CD4-positive, alpha-beta T cell (primary cell): ENCODE results near the gene AXIN2. TPM values are rescaled to one million over a fixed set of nuclear protein-coding genes. Genes with fewer than 3 reads are reported as not detected.

Source experiments
- ATAC-seq: fragments of 200-7000 bp; cut with Tn5 transposase; one replicate; pipeline ENCODE4 v1.10.0; 2022; ENCODE audit warnings: mild to moderate bottlenecking; ENCODE audit not compliant: poor library complexity
- CTCF ChIA-PET: fragments of 350-600 bp; sonication (Branson Sonifier 250); formaldehyde crosslinking; loops from one replicate; lab custom pipeline; 2021; ENCODE audit warnings: antibody characterized with exemption, inconsistent platforms; lab: Charles Lee
- POLR2A ChIA-PET: fragments of 350-600 bp; sonication (Branson Sonifier 250); formaldehyde crosslinking; loops from one replicate; lab custom pipeline; 2021; ENCODE audit warnings: antibody characterized with exemption, inconsistent platforms; lab: Charles Lee
- DNase-seq, 14 experiments: peaks; one replicate each; pipeline ENCODE4 v3.0.0-alpha.2; 2013 to 2020; ENCODE audit warnings: mixed read lengths in 2 of 14
- H3K27ac ChIP-seq, 2 donors: one replicate each; pipeline versions ENCODE4 v1.5.1 to v1.7.0; 2013; ENCODE audit warnings: low read length in 2 of 2, low read depth in 1 of 2, mild to moderate bottlenecking in 1 of 2
- H3K27me3 ChIP-seq, 2 experiments: 1 replicate in 1 of 2; 2 replicates in 1 of 2; pipeline versions ENCODE4 v1.6.1 to v1.7.0; 2013; ENCODE audit warnings: low read length in 2 of 2, control low read depth in 1 of 2, mild to moderate bottlenecking in 1 of 2, moderate library complexity in 1 of 2; ENCODE audit not compliant: insufficient read depth in 2 of 2, control insufficient read depth in 1 of 2
- H3K36me3 ChIP-seq: one replicate; pipeline ENCODE4 v1.6.1; 2013; ENCODE audit warnings: low read length, control low read depth; ENCODE audit not compliant: insufficient read depth
- H3K4me1 ChIP-seq: one replicate; pipeline ENCODE4 v1.6.1; 2013; ENCODE audit warnings: low read length, control low read depth; ENCODE audit not compliant: insufficient read depth
- H3K4me3 ChIP-seq: one replicate; pipeline ENCODE4 v1.5.1; 2013; ENCODE audit warnings: mild to moderate bottlenecking, low read length, moderate library complexity
- H3K9me3 ChIP-seq, 2 experiments: 1 replicate in 1 of 2; 2 replicates in 1 of 2; pipeline versions ENCODE4 v1.6.1 to v1.7.0; 2013; ENCODE audit warnings: low read length in 2 of 2, mild to moderate bottlenecking in 2 of 2, control low read depth in 1 of 2, moderate library complexity in 1 of 2; ENCODE audit not compliant: control insufficient read depth in 1 of 2, insufficient read depth in 1 of 2
- H3K27ac Mint-ChIP-seq: one replicate; pipeline ENCODE4 v1.8.0; 2020; ENCODE audit warnings: mixed read lengths
- H3K27me3 Mint-ChIP-seq: one replicate; pipeline ENCODE4 v1.8.0; 2021; ENCODE audit warnings: mixed read lengths
- H3K36me3 Mint-ChIP-seq: one replicate; pipeline ENCODE4 v1.8.0; 2021; ENCODE audit warnings: low read depth, mixed read lengths
- H3K4me1 Mint-ChIP-seq: one replicate; pipeline ENCODE4 v1.8.0; 2021; ENCODE audit warnings: low read depth, mixed read lengths
- H3K4me3 Mint-ChIP-seq: one replicate; pipeline ENCODE4 v1.8.0; 2020; ENCODE audit warnings: mild to moderate bottlenecking, mixed read lengths
- H3K9me3 Mint-ChIP-seq: one replicate; pipeline ENCODE4 v1.8.0; 2020; ENCODE audit warnings: mixed read lengths
- CTCF ChIP-seq: fragments of 200-600 bp; IDR thresholded peaks from one replicate; pipeline ENCODE4 v1.8.0; 2022; ENCODE audit warnings: antibody characterized with exemption, mild to moderate bottlenecking
- intact Hi-C, 2 experiments: fragments of 100-400 bp; cut with DNase I in 1 of 2; cut with micrococcal nuclease in 1 of 2; formaldehyde crosslinking; loops; one replicate each; pipeline versions ENCODE4 v1.15.1 to v1.9.0; 2023 to 2025; cut with DNase I, micrococcal nuclease
- total RNA-seq, 174 experiments: library from RNA in 2 of 174; stranded (reverse) in 2 of 174; gene quantifications; one replicate each; pipeline ENCODE4 v1.2.3 and lab custom pipeline; 2021 to 2026

AXIN2 gene
- total RNA-seq, 2 experiments from 2014 or later = 47.9 to 49.8 TPM

GRCh38 chr17:65600518-65600917 is 39.1 kb upstream of the AXIN2 start:
- ATAC-seq (no peak), DNase-seq (no peak)
- intact Hi-C loops = no loop called here
- CTCF ChIA-PET = no interaction called here
- no peaks in the 10 kb centered on the region for H3K4me1 ChIP-seq
- Mint-ChIP-seq H3K27me3 (no peaks in the 10 kb centered on the region), H3K9me3 (no peaks in the 10 kb centered on the region), H3K36me3 (no peaks in the 10 kb centered on the region), H3K4me3 (no peak overlapping the region), H3K4me1 (peaks cover 7% of the 10 kb centered on the region), H3K27ac (no peak overlapping the region)
- no peaks in the 10 kb centered on the region for H3K9me3 ChIP-seq
- H3K4me3 ChIP-seq = no peak overlapping the region
- POLR2A ChIA-PET = no interaction called here
- H3K27me3 ChIP-seq = no peaks in the 10 kb centered on the region
- no peak overlapping the region for H3K27ac ChIP-seq
- no peak for TF ChIP-seq CTCF
- no peaks in the 10 kb centered on the region for H3K36me3 ChIP-seq

- no peak for DNase-seq
- H3K36me3 ChIP-seq = no peaks in the 10 kb centered on the region
- no peak for TF ChIP-seq CTCF
- POLR2A ChIA-PET = no interaction called here
- H3K9me3 Mint-ChIP-seq = no peaks in the 10 kb centered on the region
- H3K4me1 ChIP-seq = peaks cover 5% of the 10 kb centered on the region
- intact Hi-C loops = no loop called here
- H3K27ac ChIP-seq = no peak overlapping the region
- no peaks in the 10 kb centered on the region for H3K9me3 ChIP-seq
- ATAC-seq = no peak
- no peaks in the 10 kb centered on the region for H3K36me3 Mint-ChIP-seq
- no peak overlapping the region for H3K4me3 ChIP-seq
- CTCF ChIA-PET = no interaction called here
- H3K4me3 Mint-ChIP-seq = no peak overlapping the region
- no peaks in the 10 kb centered on the region for H3K27me3 ChIP-seq
- H3K27ac Mint-ChIP-seq = no peak overlapping the region
- peaks cover 16% of the 10 kb centered on the region for H3K4me1 Mint-ChIP-seq
- H3K27me3 Mint-ChIP-seq = no peaks in the 10 kb centered on the region
Observed at GRCh38 chr17:65599650-65600049, 38.2 kb upstream of the AXIN2 start.

GRCh38 chr17:65598746-65599145 is 37.3 kb upstream of the AXIN2 start:
- POLR2A ChIA-PET = no interaction called here
- no peaks in the 10 kb centered on the region for H3K27me3 ChIP-seq
- H3K27ac ChIP-seq = no peak overlapping the region
- no peaks in the 10 kb centered on the region for H3K36me3 Mint-ChIP-seq
- peaks cover 7% of the 10 kb centered on the region for H3K4me1 ChIP-seq
- no peak overlapping the region for H3K4me3 Mint-ChIP-seq
- H3K4me1 Mint-ChIP-seq = peaks cover 25% of the 10 kb centered on the region
- H3K27ac Mint-ChIP-seq = no peak overlapping the region
- H3K36me3 ChIP-seq = no peaks in the 10 kb centered on the region
- no peak for TF ChIP-seq CTCF
- intact Hi-C loops = no loop called here
- DNase-seq (no peak), ATAC-seq (no peak)
- no peaks in the 10 kb centered on the region for H3K9me3 Mint-ChIP-seq
- no peak overlapping the region for H3K4me3 ChIP-seq
- CTCF ChIA-PET = no interaction called here
- no peaks in the 10 kb centered on the region for H3K27me3 Mint-ChIP-seq
- H3K9me3 ChIP-seq = no peaks in the 10 kb centered on the region
